Trophoblast cell (in vitro differentiated cells and primary cell): ENCODE measurements around the gene SULT6B1.
A peak's percentile ranks its signal among the peaks of the same experiment; 100 is the strongest.

Experiments used
- DNase-seq, 2 donors: peaks; one replicate each; pipeline ENCODE4 v3.0.0-alpha.2; 2016
- H2AFZ ChIP-seq: 2 replicates; pipeline ENCODE4 v1.6.1; 2013; ENCODE audit warnings: low read length, moderate library complexity, mild to moderate bottlenecking; ENCODE audit not compliant: insufficient read depth, poor library complexity
- H2AK5ac ChIP-seq: 2 replicates; pipeline ENCODE4 v1.6.1; 2013; ENCODE audit warnings: mild to moderate bottlenecking, low read length
- H2BK120ac ChIP-seq: 2 replicates; pipeline ENCODE4 v1.6.1; 2013; ENCODE audit warnings: low read length, mild to moderate bottlenecking, moderate library complexity; ENCODE audit not compliant: insufficient read depth, poor library complexity
- H2BK12ac ChIP-seq: 2 replicates; pipeline ENCODE4 v1.6.1; 2013; ENCODE audit warnings: mild to moderate bottlenecking, low read length, moderate library complexity
- H2BK5ac ChIP-seq: 2 replicates; pipeline ENCODE4 v1.6.1; 2013; ENCODE audit warnings: low read length, low read depth, moderate library complexity, mild to moderate bottlenecking; ENCODE audit not compliant: poor library complexity
- H3K14ac ChIP-seq: 2 replicates; pipeline ENCODE4 v1.6.1; 2013; ENCODE audit warnings: mild to moderate bottlenecking, low read length
- H3K18ac ChIP-seq: 2 replicates; pipeline ENCODE4 v1.6.1; 2013; ENCODE audit warnings: mild to moderate bottlenecking, low read length
- H3K23ac ChIP-seq: 2 replicates; pipeline ENCODE4 v1.6.1; 2013; ENCODE audit warnings: low read length
- H3K27ac ChIP-seq: 2 replicates; pipeline ENCODE4 v1.5.1; 2013; ENCODE audit warnings: low read depth, mild to moderate bottlenecking, inconsistent platforms, low read length, moderate library complexity
- H3K27me3 ChIP-seq: 2 replicates; pipeline ENCODE4 v1.6.1; 2013; ENCODE audit warnings: inconsistent platforms, mild to moderate bottlenecking, low read length, moderate library complexity; ENCODE audit not compliant: insufficient read depth
- H3K36me3 ChIP-seq, 2 experiments: 1 replicate in 1 of 2; 2 replicates in 1 of 2; pipeline ENCODE4 v1.6.1; 2013; ENCODE audit warnings: low read length in 2 of 2, mild to moderate bottlenecking in 2 of 2, moderate library complexity in 1 of 2; ENCODE audit not compliant: insufficient read depth in 2 of 2, control insufficient read depth in 1 of 2
- H3K4ac ChIP-seq: 2 replicates; pipeline ENCODE4 v1.6.1; 2013; ENCODE audit warnings: low read depth, mild to moderate bottlenecking, low read length, moderate library complexity
- H3K4me1 ChIP-seq, 2 experiments: 1 replicate in 1 of 2; 2 replicates in 1 of 2; pipeline ENCODE4 v1.6.1; 2013; ENCODE audit warnings: low read length in 2 of 2, mild to moderate bottlenecking in 2 of 2, moderate library complexity in 1 of 2; ENCODE audit not compliant: insufficient read depth in 2 of 2, control insufficient read depth in 1 of 2
- H3K4me2 ChIP-seq: 2 replicates; pipeline ENCODE4 v1.6.1; 2013; ENCODE audit warnings: inconsistent platforms, mild to moderate bottlenecking, low read length, moderate library complexity
- H3K4me3 ChIP-seq: 2 replicates; pipeline ENCODE4 v1.5.1; 2013; ENCODE audit warnings: mild to moderate bottlenecking, low read depth, low read length, inconsistent platforms
- H3K79me1 ChIP-seq: one replicate; pipeline ENCODE4 v1.6.1; 2013; ENCODE audit warnings: low read length
- H3K79me2 ChIP-seq: 2 replicates; pipeline ENCODE4 v1.6.1; 2013; ENCODE audit warnings: low read length, mild to moderate bottlenecking; ENCODE audit not compliant: control insufficient read depth, insufficient read depth, poor library complexity
- H3K9ac ChIP-seq: 2 replicates; pipeline ENCODE4 v1.6.1; 2013; ENCODE audit warnings: mild to moderate bottlenecking, low read length
- H3K9me3 ChIP-seq: 2 replicates; pipeline ENCODE4 v1.6.1; 2013; ENCODE audit warnings: low read depth, mild to moderate bottlenecking, control low read depth, inconsistent platforms, low read length; ENCODE audit not compliant: insufficient read depth
- H4K12ac ChIP-seq: 2 replicates; pipeline ENCODE4 v1.6.1; 2013; ENCODE audit warnings: low read depth, mild to moderate bottlenecking, low read length, moderate library complexity
- H4K8ac ChIP-seq: 2 replicates; pipeline ENCODE4 v1.6.1; 2013; ENCODE audit warnings: low read depth, mild to moderate bottlenecking, low read length, moderate library complexity
- H4K91ac ChIP-seq: one replicate; pipeline ENCODE4 v1.6.1; 2013; ENCODE audit warnings: low read depth, mild to moderate bottlenecking, low read length, moderate library complexity
- WGBS: extraction: QIAGEN DNeasy Blood & Tissue Kit; methylation state at CpG from one replicate; pipeline ENCODE4 v1.1.7; 2013; ENCODE audit warnings: missing lambda C conversion rate; ENCODE audit not compliant: insufficient read length, insufficient coverage; ENCODE audit errors: extremely low coverage; 5-methylcytosine and 5-hydroxymethylcytosine counted together

SULT6B1 gene

DNA sequence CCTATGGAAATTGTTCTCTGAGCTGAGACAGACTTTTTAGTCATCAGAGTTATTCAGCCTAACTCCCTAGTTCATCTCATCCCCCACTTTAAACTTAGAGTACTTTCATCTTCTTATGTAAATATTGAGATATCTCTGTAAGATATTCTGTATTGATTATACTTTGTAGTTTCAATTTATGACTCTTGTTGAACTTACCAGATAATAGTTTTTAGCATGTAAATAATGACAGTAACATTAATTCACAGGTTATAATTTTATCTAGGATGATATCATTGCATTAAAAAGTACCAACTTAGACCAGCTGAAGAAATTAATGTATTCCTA lies 16.9 kb downstream of the SULT6B1 start:
- no peak overlapping the region for H2AFZ ChIP-seq
- H3K36me3 ChIP-seq, result no peaks in the 10 kb centered on the region
- no peaks in the 10 kb centered on the region for H3K4me1 ChIP-seq
- no peak overlapping the region for H4K91ac ChIP-seq
- H3K27me3 ChIP-seq, result no peaks in the 10 kb centered on the region
- no peak overlapping the region for H3K14ac ChIP-seq
- no peaks in the 10 kb centered on the region for H3K79me2 ChIP-seq
- H2BK12ac ChIP-seq, result no peak overlapping the region
- H2AK5ac ChIP-seq, result no peak overlapping the region
- no peak for DNase-seq
- H3K4me2 ChIP-seq, result no peak overlapping the region
- no peak overlapping the region for H4K12ac ChIP-seq
- H3K9me3 ChIP-seq, result no peaks in the 10 kb centered on the region
- H3K9ac ChIP-seq, result no peak overlapping the region
- no peak overlapping the region for H3K4ac ChIP-seq
- no peak overlapping the region for H2BK5ac ChIP-seq
- H3K23ac ChIP-seq, result no peak overlapping the region
- no peak overlapping the region for H3K18ac ChIP-seq
- no peak overlapping the region for H2BK120ac ChIP-seq
- no peak overlapping the region for H3K4me3 ChIP-seq
- H4K8ac ChIP-seq, result no peak overlapping the region
- no peak overlapping the region for H3K27ac ChIP-seq
- H3K79me1 ChIP-seq, result no peaks in the 10 kb centered on the region

DNA sequence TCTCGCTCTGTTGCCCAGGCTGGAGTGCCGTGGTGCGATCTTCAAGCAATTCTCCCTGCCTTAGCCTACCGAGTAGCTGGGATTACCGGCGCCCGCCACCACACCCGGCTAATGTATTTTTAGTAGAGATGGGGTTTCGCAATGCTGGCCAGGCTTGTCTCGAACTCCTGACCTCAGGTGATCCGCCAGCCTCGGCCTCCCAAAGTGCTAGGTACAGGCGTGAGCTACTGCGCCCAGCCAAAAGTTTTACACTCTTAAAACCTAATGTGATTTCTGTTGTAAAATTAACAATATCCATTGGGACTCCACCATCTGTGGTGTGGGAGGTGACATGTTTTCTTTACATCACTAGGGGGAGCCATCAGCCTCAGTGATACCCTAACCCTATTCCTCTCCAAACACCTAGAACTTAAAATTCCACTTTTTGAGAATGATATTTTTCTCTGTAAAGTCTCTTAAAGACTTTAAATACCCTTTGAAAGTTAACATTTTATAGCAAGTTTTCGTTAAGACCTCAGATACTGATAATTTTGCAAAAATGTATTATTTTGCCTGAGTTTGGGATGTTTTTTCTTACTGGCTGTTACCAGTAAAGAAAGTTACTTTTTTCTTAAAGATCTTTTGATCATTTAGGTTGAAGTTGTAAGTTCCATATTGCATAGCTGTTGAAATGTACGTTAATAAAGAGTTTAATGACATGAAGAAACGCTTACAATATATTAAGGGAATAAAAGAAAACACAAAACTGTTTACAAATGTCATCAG lies 20.1 kb downstream of the SULT6B1 start:
- H3K27ac ChIP-seq, result no peak overlapping the region
- no peak overlapping the region for H2BK5ac ChIP-seq
- no peaks in the 10 kb centered on the region for H3K36me3 ChIP-seq
- no peak overlapping the region for H3K4ac ChIP-seq
- peak; percentile 44 to 68 for DNase-seq
- H3K9ac ChIP-seq, result no peak overlapping the region
- H3K79me2 ChIP-seq, result no peaks in the 10 kb centered on the region
- H2BK12ac ChIP-seq, result no peak overlapping the region
- H3K4me3 ChIP-seq, result no peak overlapping the region
- no peaks in the 10 kb centered on the region for H3K4me1 ChIP-seq
- no peak overlapping the region for H3K23ac ChIP-seq
- no peak overlapping the region for H3K18ac ChIP-seq
- H3K79me1 ChIP-seq, result no peaks in the 10 kb centered on the region
- no peak overlapping the region for H3K14ac ChIP-seq
- H2AFZ ChIP-seq, result no peak overlapping the region
- no peak overlapping the region for H4K91ac ChIP-seq
- no CpG with 5 or more reads among the region's 17 CpGs for WGBS
- H4K8ac ChIP-seq, result no peak overlapping the region
- H3K9me3 ChIP-seq, result no peaks in the 10 kb centered on the region
- H3K27me3 ChIP-seq, result no peaks in the 10 kb centered on the region
- H4K12ac ChIP-seq, result no peak overlapping the region
- H2BK120ac ChIP-seq, result no peak overlapping the region
- no peak overlapping the region for H2AK5ac ChIP-seq
- H3K4me2 ChIP-seq, result no peak overlapping the region

DNA sequence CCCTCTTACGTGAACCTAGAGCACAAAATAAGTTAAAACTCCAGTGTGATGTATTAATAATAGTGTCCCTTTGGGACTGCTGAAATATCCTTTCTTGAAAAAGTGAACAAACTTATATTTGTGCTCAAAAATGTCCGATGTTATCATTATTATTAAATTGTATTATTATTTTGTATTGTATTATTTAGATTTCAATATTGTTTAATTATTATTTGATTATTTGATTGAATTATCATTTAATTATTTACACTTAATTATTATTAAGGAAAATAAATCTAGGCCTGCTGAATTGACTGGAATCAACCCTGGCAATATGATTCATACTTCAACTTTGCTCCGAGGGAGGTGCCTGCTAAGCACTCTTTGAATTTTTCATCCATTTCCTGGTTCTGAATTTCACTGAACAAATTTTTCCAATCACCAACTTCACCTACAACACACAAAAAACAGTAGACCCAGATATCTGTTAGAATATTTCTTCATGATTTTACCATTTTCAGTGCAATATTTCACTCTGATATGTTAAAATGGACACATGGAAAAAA lies 20.8 kb downstream of the SULT6B1 start:
- Histone ChIP-seq H3K9ac (no peak overlapping the region), H3K14ac (no peak overlapping the region), H3K9me3 (no peaks in the 10 kb centered on the region), H3K79me2 (no peaks in the 10 kb centered on the region), H3K27me3 (no peaks in the 10 kb centered on the region), H3K4me3 (no peak overlapping the region), H2AFZ (no peak overlapping the region), H3K36me3 (no peaks in the 10 kb centered on the region), H3K4ac (no peak overlapping the region), H4K91ac (no peak overlapping the region), H3K27ac (no peak overlapping the region), H3K79me1 (no peaks in the 10 kb centered on the region), H4K8ac (no peak overlapping the region), H3K18ac (no peak overlapping the region), H2BK12ac (no peak overlapping the region), H3K4me1 (no peaks in the 10 kb centered on the region), H3K4me2 (no peak overlapping the region), H3K23ac (no peak overlapping the region), H2BK5ac (no peak overlapping the region), H2AK5ac (no peak overlapping the region), H2BK120ac (no peak overlapping the region), H4K12ac (no peak overlapping the region)
- no CpG with 5 or more reads among the region's 3 CpGs for WGBS
- DNase-seq, result peak; percentile 8 to 58

DNA sequence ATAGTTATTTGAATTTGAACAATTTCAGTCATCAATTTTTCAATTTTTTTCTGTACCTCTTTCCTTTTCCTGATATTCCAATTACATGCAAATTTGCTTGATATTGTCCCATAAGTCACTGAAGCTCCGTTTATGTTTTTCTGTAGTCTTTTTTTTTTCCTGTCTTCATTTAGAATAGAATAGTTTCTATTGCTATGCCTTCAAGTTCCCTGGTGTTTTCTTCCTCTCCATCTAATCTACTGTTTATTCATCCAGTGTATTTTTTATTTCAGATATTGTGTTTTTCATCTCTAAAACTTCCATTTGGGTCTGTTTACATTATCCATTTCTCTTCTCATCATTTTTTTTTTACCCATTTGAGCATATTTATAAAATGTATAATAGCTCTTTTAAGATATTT lies 23.7 kb downstream of the SULT6B1 start:
- H3K79me2 ChIP-seq, result no peaks in the 10 kb centered on the region
- H3K4ac ChIP-seq, result no peak overlapping the region
- H2BK12ac ChIP-seq, result no peak overlapping the region
- no peaks in the 10 kb centered on the region for H3K4me1 ChIP-seq
- H4K91ac ChIP-seq, result no peak overlapping the region
- no peak overlapping the region for H2BK5ac ChIP-seq
- no peaks in the 10 kb centered on the region for H3K27me3 ChIP-seq
- no CpG with 5 or more reads among the region's 1 CpG for WGBS
- no peaks in the 10 kb centered on the region for H3K36me3 ChIP-seq
- no peaks in the 10 kb centered on the region for H3K79me1 ChIP-seq
- no peak overlapping the region for H2BK120ac ChIP-seq
- no peak overlapping the region for H3K9ac ChIP-seq
- no peak overlapping the region for H3K4me3 ChIP-seq
- no peak overlapping the region for H2AK5ac ChIP-seq
- no peak overlapping the region for H3K18ac ChIP-seq
- no peak overlapping the region for H3K23ac ChIP-seq
- no peak overlapping the region for H4K12ac ChIP-seq
- H3K27ac ChIP-seq, result no peak overlapping the region
- no peak overlapping the region for H4K8ac ChIP-seq
- H3K14ac ChIP-seq, result no peak overlapping the region
- DNase-seq, result no peak
- no peak overlapping the region for H3K4me2 ChIP-seq
- H3K9me3 ChIP-seq, result no peaks in the 10 kb centered on the region
- no peak overlapping the region for H2AFZ ChIP-seq
